Ramos (cell line): ENCODE results near the gene ARHGAP25.

Experiments
- in situ Hi-C: fragments of 300-500 bp; cut with MboI; formaldehyde crosslinking; loops from one replicate; pipeline ENCODE4 v1.14.3; 2022; ENCODE audit warnings: low sequenced_read_pairs; ENCODE audit not compliant: unreplicated experiment

The ARHGAP25 gene

GRCh38 chr2:68822207-68822872 lies 87.7 kb downstream of the ARHGAP25 start:
- in situ Hi-C loops, result no loop called here

- in situ Hi-C loops, result no loop called here
Observed at GRCh38 chr2:68824831-68825230, 90.2 kb downstream of the ARHGAP25 start.

GRCh38 chr2:68825866-68826265 lies 91.3 kb downstream of the ARHGAP25 start:
- in situ Hi-C loops, result no loop called here

- in situ Hi-C loops, result no loop called here
Observed at GRCh38 chr2:68827666-68828065, 93.1 kb downstream of the ARHGAP25 start.

- in situ Hi-C loops, result no loop called here
Observed at GRCh38 chr2:68828887-68829708, 94.5 kb downstream of the ARHGAP25 start.

- in situ Hi-C loops, result loop anchor here (10.0 kb wide), 1 partner anchor 85 kb away; no protein-coding TSS in a partner anchor
Observed at GRCh38 chr2:68829749-68830148, 95.1 kb downstream of the ARHGAP25 start.

GRCh38 chr2:68831686-68832232 lies 97.1 kb downstream of the ARHGAP25 start:
- in situ Hi-C loops, result loop anchor here (10.0 kb wide), 1 partner anchor 87 kb away; no protein-coding TSS in a partner anchor

- in situ Hi-C loops, result loop anchor here (10.0 kb wide), 1 partner anchor 88 kb away; no protein-coding TSS in a partner anchor
Observed at GRCh38 chr2:68832233-68832869, 97.7 kb downstream of the ARHGAP25 start.

- in situ Hi-C loops, result loop anchor here (10.0 kb wide), 1 partner anchor 88 kb away; no protein-coding TSS in a partner anchor
Observed at GRCh38 chr2:68833162-68833561, 98.6 kb downstream of the ARHGAP25 start.

- in situ Hi-C loops, result loop anchor here (10.0 kb wide), 1 partner anchor 90 kb away; no protein-coding TSS in a partner anchor
Observed at GRCh38 chr2:68834737-68835376, 100.2 kb downstream of the ARHGAP25 start.

- in situ Hi-C loops, result loop anchor here (10.0 kb wide), 1 partner anchor 91 kb away; no protein-coding TSS in a partner anchor
Observed at GRCh38 chr2:68835621-68836020, 101.0 kb downstream of the ARHGAP25 start.

- in situ Hi-C loops, result loop anchor here (10.0 kb wide), 1 partner anchor 93 kb away; no protein-coding TSS in a partner anchor
Observed at GRCh38 chr2:68837164-68837860, 102.7 kb downstream of the ARHGAP25 start.

- in situ Hi-C loops, result loop anchor here (10.0 kb wide), 1 partner anchor 93 kb away; no protein-coding TSS in a partner anchor
Observed at GRCh38 chr2:68837861-68838341, 103.3 kb downstream of the ARHGAP25 start.

GRCh38 chr2:68838641-68839040 lies 104.0 kb downstream of the ARHGAP25 start:
- in situ Hi-C loops, result loop anchor here (10.0 kb wide), 1 partner anchor 94 kb away; no protein-coding TSS in a partner anchor

- in situ Hi-C loops, result loop anchor here (10.0 kb wide), 1 partner anchor 95 kb away; no protein-coding TSS in a partner anchor
Observed at GRCh38 chr2:68839260-68839833, 104.7 kb downstream of the ARHGAP25 start.

- in situ Hi-C loops, result loop anchor here (5.0 kb wide), 1 partner anchor 47 kb away; no protein-coding TSS in a partner anchor
Observed at GRCh38 chr2:68845043-68845442, 110.4 kb downstream of the ARHGAP25 start.

- in situ Hi-C loops, result loop anchor here (5.0 kb wide), 1 partner anchor 46 kb away; no protein-coding TSS in a partner anchor
Observed at GRCh38 chr2:68846091-68846490, 111.5 kb downstream of the ARHGAP25 start.

GRCh38 chr2:68847751-68848150 lies 113.1 kb downstream of the ARHGAP25 start:
- in situ Hi-C loops, result loop anchor here (5.0 kb wide), 1 partner anchor 45 kb away; no protein-coding TSS in a partner anchor
